K562 (cell line): ENCODE results near the gene HLCS. TPM values are rescaled to one million over a fixed set of nuclear protein-coding genes. Genes with fewer than 3 reads are reported as not detected.

Experiments used
- ARID2 ChIP-seq: fragments of 450-650 bp; IDR thresholded peaks from 2 replicates; pipeline ENCODE4 v1.6.1; 2017; ENCODE audit warnings: antibody characterized with exemption, mild to moderate bottlenecking
- CBX2 ChIP-seq: fragments of 200-600 bp; sonication (generic); IDR thresholded peaks from one replicate; pipeline ENCODE4 v1.6.1; 2012; ENCODE audit warnings: mild to moderate bottlenecking, low read length, inconsistent platforms; ENCODE audit not compliant: insufficient read depth, poor library complexity, severe bottlenecking
- FOSL1 ChIP-seq: fragments of 200-800 bp; sonication (Bioruptor generic); conservative IDR thresholded peaks from 2 replicates; pipeline ENCODE4 v1.6.1; 2016; ENCODE audit warnings: missing genetic modification characterization, missing compliant biosample characterization
- GATA2 ChIP-seq: sonication (generic); formaldehyde crosslinking; IDR thresholded peaks from 2 replicates; pipeline ENCODE4 v1.4.0; 2020; ENCODE audit warnings: mild to moderate bottlenecking, missing genetic modification reagents
- HEY1 ChIP-seq: fragments of 250-450 bp; sonication (Bioruptor Pico); IDR thresholded peaks from 2 replicates; pipeline ENCODE4 v1.5.0; 2020; ENCODE audit warnings: mild to moderate bottlenecking, moderate library complexity, borderline replicate concordance
- JUN ChIP-seq, 2 experiments: sonication (generic) in 1 of 2; formaldehyde crosslinking in 1 of 2; IDR thresholded peaks; 2 replicates each; pipeline versions ENCODE4 v1.6.1 to v1.8.0; 2012 to 2022; ENCODE audit warnings: borderline replicate concordance in 2 of 2, mild to moderate bottlenecking in 2 of 2, improper control_type of control experiment in 1 of 2, low read depth in 1 of 2, low read length in 1 of 2, missing genetic modification reagents in 1 of 2
- L3MBTL2 ChIP-seq: fragments of 450-650 bp; IDR thresholded peaks from 2 replicates; pipeline ENCODE4 v1.6.1; 2016; ENCODE audit warnings: mild to moderate bottlenecking, moderate library complexity
- MECOM ChIP-seq: fragments of 250-450 bp; sonication (Bioruptor Pico); IDR thresholded peaks from 2 replicates; pipeline ENCODE4 v1.8.0; 2022; ENCODE audit warnings: inconsistent platforms
- MITF ChIP-seq: IDR thresholded peaks from 2 replicates; pipeline ENCODE4 v1.6.1; 2014; ENCODE audit warnings: antibody characterized with exemption
- MXD1 ChIP-seq: fragments of 250-450 bp; sonication (Bioruptor Pico); IDR thresholded peaks from 2 replicates; pipeline ENCODE4 v1.8.0; 2021; ENCODE audit warnings: borderline replicate concordance, mild to moderate bottlenecking, moderate library complexity; ENCODE audit not compliant: poor library complexity, severe bottlenecking
- NFXL1 ChIP-seq: fragments of 450-650 bp; formaldehyde crosslinking; IDR thresholded peaks from 2 replicates; pipeline ENCODE4 v1.4.0; 2021; ENCODE audit warnings: mild to moderate bottlenecking
- PYGO2 ChIP-seq: fragments of 450-650 bp; IDR thresholded peaks from 2 replicates; pipeline ENCODE4 v1.6.1; 2016; ENCODE audit warnings: mild to moderate bottlenecking, missing genetic modification characterization, moderate library complexity, missing compliant biosample characterization
- SLC30A9 ChIP-seq: fragments of 250-450 bp; sonication (Bioruptor Pico); IDR thresholded peaks from 2 replicates; pipeline ENCODE4 v1.8.0; 2022; ENCODE audit warnings: mild to moderate bottlenecking, moderate library complexity
- SMARCA4 ChIP-seq: fragments of 450-650 bp; IDR thresholded peaks from 2 replicates; pipeline ENCODE4 v1.6.1; 2016
- SMARCB1 ChIP-seq: IDR thresholded peaks from 2 replicates; pipeline ENCODE4 v1.6.1; 2011; ENCODE audit warnings: improper control_type of control experiment, low read depth; ENCODE audit not compliant: insufficient read length
- TFE3 ChIP-seq: fragments of 450-650 bp; formaldehyde crosslinking; IDR thresholded peaks from 2 replicates; pipeline ENCODE4 v1.4.0; 2020; ENCODE audit warnings: mild to moderate bottlenecking, mixed read lengths
- TRIM28 ChIP-seq: fragments of 450-650 bp; IDR thresholded peaks from 2 replicates; pipeline ENCODE4 v1.6.1; 2017
- XRCC4 ChIP-seq: IDR thresholded peaks from one replicate; pipeline ENCODE4 v1.6.1; 2011; ENCODE audit not compliant: insufficient read depth, insufficient read length; ENCODE audit errors: extremely low read depth
- ZNF133 ChIP-seq: fragments of 250-450 bp; sonication (Bioruptor Pico); IDR thresholded peaks from 2 replicates; pipeline ENCODE4 v1.4.0; 2020; ENCODE audit warnings: mild to moderate bottlenecking
- ZNF592 ChIP-seq: fragments of 450-650 bp; IDR thresholded peaks from 2 replicates; pipeline ENCODE4 v1.6.1; 2017; ENCODE audit warnings: antibody characterized with exemption, mild to moderate bottlenecking
- polyA plus RNA-seq, 8 experiments: library from polyadenylated mRNA; depleted of rRNA in 4 of 8; stranded (reverse) in 5 of 8; unstranded in 3 of 8; fragments of >200 nt; fragmentation: Nextera tagmentation in 2 of 8; fragmentation: Illumina TruSeq in 1 of 8; extraction: Ambion mirVana in 2 of 8; extraction: Trizol in 1 of 8; gene quantifications; 2 replicates each; pipeline versions ENCODE4 v1.2.1 to v1.2.3, GENCODE V29; 2011 to 2014; ENCODE audit warnings: inconsistent platforms in 1 of 8, missing spikeins in 1 of 8
- total RNA-seq, 7 experiments: library from RNA; depleted of rRNA in 6 of 7; stranded (reverse); fragments of >200 nt in 6 of 7; fragmentation: Illumina TruSeq in 2 of 7; extraction: Trizol in 2 of 7; gene quantifications; 2 replicates each; pipeline versions ENCODE4 v1.2.1 to v1.2.3, GENCODE V29; 2011 to 2021; ENCODE audit warnings: low replicate concordance in 1 of 7

HLCS gene
- total and polyA plus RNA-seq, 9 of the 15 experiments (the other 6 are each of a cell fraction or from before 2014, with no cell fraction given): 3.0 to 21.5 (median 17.1) TPM

DNA sequence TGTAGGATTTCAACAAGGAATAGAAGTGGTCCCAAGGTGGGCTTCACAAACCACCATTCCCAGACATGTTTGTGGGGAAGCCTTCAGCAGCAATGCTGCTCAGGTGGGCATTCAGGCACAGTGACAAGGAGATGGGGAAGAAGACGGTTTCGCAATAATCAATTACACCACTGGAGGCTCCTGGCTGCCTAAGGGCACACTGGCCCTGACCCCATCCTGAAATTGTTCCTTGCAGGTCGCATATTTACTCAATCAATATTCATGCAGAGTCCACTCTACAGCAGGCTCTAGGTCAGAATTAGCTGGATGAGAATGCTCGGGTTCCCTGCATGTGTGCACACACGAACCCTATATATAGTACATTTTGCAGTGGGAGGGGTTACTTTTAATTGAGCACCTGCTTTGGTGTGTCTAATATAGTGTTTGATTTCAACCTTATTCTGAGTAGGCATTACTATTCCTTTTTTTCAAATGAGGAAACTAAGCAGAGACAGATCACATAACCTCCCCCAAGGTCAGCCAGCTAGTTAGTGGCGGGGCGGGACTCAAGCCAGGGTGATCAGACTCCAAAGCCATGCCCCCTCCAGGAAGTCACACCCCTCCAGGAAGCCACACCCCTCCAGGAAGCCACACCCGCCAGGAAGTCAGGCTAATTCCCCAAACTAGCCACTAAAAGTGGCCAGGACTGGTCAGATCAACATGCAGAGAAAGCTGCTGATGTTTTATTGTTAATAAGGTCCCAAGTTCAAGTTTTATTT is 106.5 kb downstream of the HLCS start (continued):
- no peak for TF ChIP-seq TRIM28
- TF ChIP-seq MITF: no peak
- 0 out of 2 replicates have a peak, but pooled peaks have one; percentile 13 for TF ChIP-seq L3MBTL2
- TF ChIP-seq ZNF592: no peak
- TF ChIP-seq HEY1 (CRISPR knock-in tag): no peak
- TF ChIP-seq TFE3 (CRISPR knock-in tag): no peak
- no peak for TF ChIP-seq MECOM (CRISPR knock-in tag)
- TF ChIP-seq ARID2: no peak
- TF ChIP-seq GATA2: no peak
- TF ChIP-seq FOSL1: no peak
- no peak for TF ChIP-seq ZNF133 (CRISPR knock-in tag)
- TF ChIP-seq MXD1 (CRISPR knock-in tag): no peak
- no peak for TF ChIP-seq SLC30A9
- no peak for TF ChIP-seq SMARCB1
- TF ChIP-seq SMARCA4: peak; percentile 10; the same call in 1 of the 2 replicates
- no peak for TF ChIP-seq NFXL1 (CRISPR knock-in tag)
- TF ChIP-seq PYGO2 (tag): no peak
- TF ChIP-seq JUN (IDR thresholded peaks at IDR 0.05; ENCODE audit: borderline replicate concordance, low read depth, low read length): no peak
- TF ChIP-seq JUN (CRISPR knock-in tag; IDR thresholded peaks at IDR 0.05; ENCODE audit: borderline replicate concordance): no peak
- TF ChIP-seq XRCC4: no peak
- TF ChIP-seq CBX2: no peak
